HG03565 (cell line): Measurements from ENCODE around the gene TMEM63A.

Experiments used
- ATAC-seq: cut with Tn5 transposase; IDR thresholded peaks from one replicate; pipeline ENCODE4 v1.9.1; 2021; ENCODE audit warnings: mild to moderate bottlenecking, moderate library complexity; ENCODE audit not compliant: unreplicated experiment

Gene TMEM63A

GRCh38 chr1:225868631-225869330 lies 13.4 kb downstream of the TMEM63A start:
- no peak for ATAC-seq

GRCh38 chr1:225866981-225867380 lies 15.2 kb downstream of the TMEM63A start:
- no peak for ATAC-seq

GRCh38 chr1:225866061-225866837 lies 15.9 kb downstream of the TMEM63A start:
- peak; percentile 53 for ATAC-seq

GRCh38 chr1:225865514-225865913 lies 16.7 kb downstream of the TMEM63A start:
- no peak for ATAC-seq

GRCh38 chr1:225863167-225863566 lies 19.0 kb downstream of the TMEM63A start:
- ATAC-seq = no peak

- no peak for ATAC-seq
These were observed 19.6 kb downstream of the TMEM63A start for GRCh38 chr1:225862581-225862950.

GRCh38 chr1:225861834-225862580 lies 20.2 kb downstream of the TMEM63A start:
- ATAC-seq = no peak

GRCh38 chr1:225860876-225861441 lies 21.2 kb downstream of the TMEM63A start:
- no peak for ATAC-seq

GRCh38 chr1:225860107-225860506 lies 22.1 kb downstream of the TMEM63A start:
- no peak for ATAC-seq

- ATAC-seq = no peak
These were observed 23.0 kb downstream of the TMEM63A start for GRCh38 chr1:225859151-225859550.

GRCh38 chr1:225857256-225857655 lies 24.9 kb downstream of the TMEM63A start:
- ATAC-seq = no peak

- no peak for ATAC-seq
These were observed 26.5 kb downstream of the TMEM63A start for GRCh38 chr1:225855503-225856300.

GRCh38 chr1:225853441-225853840 lies 28.7 kb downstream of the TMEM63A start:
- ATAC-seq = no peak

GRCh38 chr1:225852413-225853124 lies 29.6 kb downstream of the TMEM63A start:
- no peak for ATAC-seq

GRCh38 chr1:225851805-225852204 lies 30.4 kb downstream of the TMEM63A start:
- peak; percentile 55 for ATAC-seq

- ATAC-seq = no peak
These were observed 31.8 kb downstream of the TMEM63A start for GRCh38 chr1:225850370-225850769.

- no peak for ATAC-seq
These were observed 32.3 kb downstream of the TMEM63A start for GRCh38 chr1:225849925-225850324.

GRCh38 chr1:225848030-225848955 lies 33.9 kb downstream of the TMEM63A start:
- ATAC-seq = peak; percentile 70

- no peak for ATAC-seq
These were observed 34.6 kb downstream of the TMEM63A start for GRCh38 chr1:225847610-225848009.
